Measurements from ENCODE around the gene GEMIN4.
"Not testable (repeated sequence)": the region's sequence is repeated elsewhere in the genome, so short reads cannot be mapped to it uniquely, and the experiment has no call there.

GEMIN4 gene

DNA sequence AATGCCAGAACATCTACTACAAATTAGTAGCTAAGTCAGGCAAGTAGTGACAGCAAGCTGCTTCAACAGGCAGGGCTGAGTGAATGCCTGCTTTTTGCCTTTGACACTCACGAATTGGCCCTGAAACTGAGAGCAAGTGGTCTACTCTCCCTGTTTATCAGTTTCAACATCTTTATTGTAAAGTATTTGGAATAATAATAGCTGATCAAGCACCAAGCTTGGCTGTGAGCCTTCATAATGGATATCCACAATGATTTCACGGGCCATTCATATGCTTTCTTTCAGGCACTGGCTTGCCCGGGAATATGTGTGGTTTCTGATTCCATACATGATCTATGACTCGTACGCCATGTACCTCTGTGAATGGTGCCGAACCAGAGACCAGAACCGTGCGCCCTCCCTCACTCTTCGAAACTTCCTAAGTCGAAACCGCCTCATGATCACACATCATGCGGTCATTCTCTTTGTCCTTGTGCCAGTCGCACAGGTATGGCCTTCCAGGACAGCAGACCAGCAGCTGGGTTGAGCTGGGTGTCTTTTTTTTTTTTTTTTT is 14.4 kb downstream of the GEMIN4 start:
- no peak for DNase-seq

DNA sequence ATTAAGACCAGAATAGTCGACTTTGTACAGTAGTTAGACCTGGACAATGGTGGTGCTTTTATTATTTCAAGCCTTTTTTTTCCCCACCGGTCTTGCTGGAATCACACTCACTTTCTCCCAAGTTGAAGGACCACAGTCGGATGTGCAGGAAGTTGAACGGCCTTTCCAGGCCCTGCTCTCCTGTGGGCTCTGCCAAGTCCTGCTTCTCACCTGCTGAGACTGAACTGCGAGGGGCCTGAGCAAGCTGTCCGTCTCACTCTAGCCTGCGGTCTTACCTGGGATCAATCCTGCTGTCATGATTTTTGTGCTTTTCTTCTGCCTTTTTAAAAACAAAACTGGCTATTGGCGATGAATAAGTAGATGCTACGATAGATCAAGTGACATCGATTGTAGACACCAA is 18.3 kb downstream of the GEMIN4 start:
- no peak for DNase-seq

DNA sequence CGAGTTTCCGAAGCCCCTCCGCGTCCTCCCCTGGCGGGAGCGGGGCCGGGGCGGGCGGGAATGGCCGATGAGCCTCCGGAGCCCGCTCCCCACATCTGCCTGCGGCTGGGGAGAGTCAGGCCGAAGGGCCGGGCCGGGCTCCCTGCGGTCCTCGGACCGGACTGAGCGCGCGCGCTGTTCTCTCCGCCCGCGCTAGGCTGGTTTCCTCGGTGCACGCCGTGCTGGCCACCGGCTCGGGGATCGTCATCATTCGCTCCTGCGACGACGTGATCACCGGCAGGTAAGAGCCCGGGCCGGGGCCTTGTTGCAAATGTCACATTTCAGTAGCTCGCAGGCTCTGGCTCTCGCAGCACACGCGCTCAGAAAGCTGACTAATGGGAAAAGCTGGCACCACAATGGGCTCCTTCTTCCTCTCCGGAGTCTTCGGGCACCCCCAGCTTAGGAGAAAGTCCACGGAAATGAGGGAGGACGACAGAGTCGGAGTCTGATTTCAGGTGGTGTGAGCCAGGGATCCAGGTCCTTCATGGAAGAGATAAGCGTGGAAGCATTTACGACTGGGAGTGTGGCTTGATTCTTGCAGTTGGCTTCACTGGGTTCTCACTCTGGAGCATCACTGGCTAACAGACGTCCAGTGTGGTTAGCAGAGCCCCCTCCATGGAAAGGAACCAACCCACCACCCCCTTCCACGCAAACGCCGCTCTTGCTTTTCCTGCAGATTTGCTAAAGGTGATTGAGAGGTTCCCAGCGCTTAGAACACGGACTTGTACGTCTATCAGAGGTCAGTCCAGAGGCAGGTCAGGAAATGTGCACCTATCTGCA is 19.0 kb downstream of the GEMIN4 start:
- DNase-seq = no peak

DNA sequence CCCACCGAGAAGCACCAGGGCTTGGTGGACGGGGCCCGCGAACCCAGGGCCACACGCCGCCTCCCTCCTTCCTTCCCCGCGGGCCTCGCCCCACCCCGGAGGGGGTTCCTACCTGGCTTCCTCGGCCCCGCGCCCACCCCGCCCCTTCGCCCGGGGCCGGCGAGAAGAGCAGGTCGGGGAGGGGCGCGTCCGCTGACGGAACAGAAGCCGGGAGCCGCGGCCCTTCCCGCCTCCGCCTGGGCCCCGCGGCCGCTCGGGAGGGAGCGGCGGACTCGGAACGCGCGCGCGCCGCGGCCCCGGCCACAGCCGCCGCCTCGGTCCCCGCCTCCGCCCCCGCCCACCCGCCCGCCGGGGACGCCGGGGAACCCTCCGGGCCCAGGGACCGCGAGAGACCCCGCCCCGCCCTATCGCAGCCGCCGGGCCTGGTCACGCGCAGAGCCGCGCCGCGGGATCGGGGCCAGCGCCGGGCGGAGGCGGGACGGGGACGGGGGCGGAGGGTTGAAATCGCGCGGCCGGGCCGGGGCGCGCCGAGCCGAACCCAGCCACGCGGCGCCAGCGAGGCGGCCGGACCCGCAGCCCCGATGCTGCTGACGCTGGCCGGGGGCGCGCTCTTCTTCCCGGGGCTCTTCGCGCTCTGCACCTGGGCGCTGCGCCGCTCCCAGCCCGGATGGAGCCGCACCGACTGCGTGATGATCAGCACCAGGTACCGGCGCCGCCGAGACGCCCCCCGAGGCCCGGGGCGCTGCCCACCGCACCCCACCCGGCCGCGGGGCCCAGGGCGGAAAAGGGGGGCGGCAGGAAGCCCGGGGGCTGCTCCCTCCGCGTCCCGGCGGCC is 19.8 kb downstream of the GEMIN4 start, which contains the start of gene TLCD3A:
Gene TLCD3A, plus strand, starts transcription at position 530 of the 835 bp plus-strand sequence. Its CDS starts 52 bp downstream, at position 582.
- no peak for DNase-seq

DNA sequence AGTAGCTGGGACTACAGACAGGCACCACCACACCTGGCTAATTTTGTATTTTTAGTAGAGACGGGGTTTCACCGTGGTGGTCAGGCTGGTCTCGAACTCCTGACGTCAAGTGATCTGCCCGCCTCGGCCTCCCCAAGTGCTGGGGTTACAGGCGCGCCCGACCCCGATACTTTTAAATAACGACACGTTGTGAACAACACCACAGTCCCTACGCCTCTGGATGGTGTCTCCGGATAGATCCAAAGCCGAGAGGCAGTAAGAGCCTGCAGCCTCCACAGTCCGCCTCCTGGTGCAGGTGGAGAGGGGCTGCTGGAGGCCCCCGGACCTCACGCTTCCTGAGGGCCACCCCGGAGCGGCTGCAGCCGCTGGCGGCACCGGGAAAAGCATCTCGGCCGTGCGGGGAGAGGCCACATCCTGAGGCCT is 20.4 kb downstream of the GEMIN4 start:
- DNase-seq = no peak

DNA sequence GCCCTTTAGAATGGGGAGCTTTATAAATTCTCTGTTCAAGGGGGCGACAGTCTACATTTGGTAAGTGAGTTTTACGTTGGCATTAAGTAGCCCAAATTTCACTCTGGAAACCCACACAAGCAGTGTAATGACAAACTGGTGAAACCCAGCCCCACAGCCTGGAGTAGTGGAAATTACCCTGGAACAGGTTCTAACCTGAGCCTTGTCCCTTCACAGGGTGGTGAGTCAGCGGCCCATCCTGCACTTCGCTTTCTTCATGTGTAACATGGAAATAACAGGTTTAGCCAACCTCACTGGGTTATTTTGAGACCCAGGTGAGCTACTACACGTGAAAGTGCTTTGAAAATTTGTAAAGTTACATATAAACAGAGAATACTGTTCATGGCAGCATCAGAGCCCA is 23.2 kb downstream of the GEMIN4 start:
- DNase-seq = no peak

- no peak for DNase-seq
Observed at GRCh38 chr17:726271-726919, 25.7 kb downstream of the GEMIN4 start.

GRCh38 chr17:725746-726145 is 26.3 kb downstream of the GEMIN4 start:
- DNase-seq = no peak

GRCh38 chr17:725084-725483 is 27.0 kb downstream of the GEMIN4 start:
- no peak for DNase-seq

- DNase-seq = no peak
Observed at GRCh38 chr17:721540-721937, 30.5 kb downstream of the GEMIN4 start.

DNA sequence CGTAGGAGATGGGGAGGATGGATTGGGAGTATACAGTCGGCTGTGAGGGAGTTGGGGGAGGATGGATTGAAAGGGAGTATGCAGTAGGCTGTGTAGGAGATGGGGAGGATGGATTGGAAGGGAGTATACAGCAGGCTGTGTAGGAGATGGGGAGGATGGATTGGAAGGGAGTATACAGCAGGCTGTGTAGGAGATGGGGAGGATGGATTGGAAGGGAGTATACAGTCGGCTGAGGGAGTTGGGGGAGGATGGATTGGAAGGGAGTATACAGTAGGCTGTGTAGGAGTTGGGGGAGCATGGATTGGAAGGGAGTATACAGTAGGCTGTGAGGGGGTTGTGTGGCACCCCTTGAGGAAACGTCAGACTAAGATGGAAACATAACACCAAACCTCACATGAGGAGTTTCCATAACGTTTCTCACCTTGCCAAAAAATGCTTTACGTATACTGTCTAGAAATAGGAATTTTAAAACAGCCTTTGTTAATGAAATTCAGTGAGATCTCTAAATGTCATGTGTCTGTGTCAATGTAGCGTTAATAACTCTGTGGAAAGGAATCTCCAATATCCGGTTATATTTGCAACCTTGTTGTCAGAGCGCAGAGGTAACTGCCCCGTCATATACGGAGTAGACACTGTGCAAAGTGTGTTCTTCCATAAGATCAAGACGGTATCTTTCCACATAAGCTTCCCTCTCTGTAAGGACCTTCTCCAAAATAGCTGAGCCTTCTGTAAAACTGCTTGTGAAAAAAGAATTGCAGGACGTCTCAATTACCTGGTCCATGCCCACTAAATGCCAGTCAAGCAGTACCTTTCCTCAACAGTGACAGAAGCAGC is 31.1 kb downstream of the GEMIN4 start:
- DNase-seq = no peak

DNA sequence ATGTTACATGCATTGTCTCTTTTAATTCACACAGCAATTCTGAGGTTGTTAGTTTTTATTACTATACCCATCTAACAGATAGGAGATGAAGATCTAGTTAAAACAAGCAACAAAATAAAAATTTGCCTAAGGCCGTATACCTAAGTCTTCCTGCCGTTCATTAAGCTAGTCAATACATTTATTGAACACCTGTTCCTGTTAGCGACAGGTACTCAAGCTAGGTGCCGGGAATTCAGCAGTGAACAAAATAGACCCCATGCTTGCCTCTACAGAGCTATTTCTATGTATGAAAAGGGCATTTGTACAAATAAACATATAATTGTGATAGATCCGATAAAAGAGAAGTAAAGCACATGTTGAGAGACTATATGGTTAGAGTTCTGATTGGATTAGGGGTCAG is 34.0 kb downstream of the GEMIN4 start:
- DNase-seq = no peak

GRCh38 chr17:708132-708531 is 43.9 kb downstream of the GEMIN4 start:
- no peak for DNase-seq

DNA sequence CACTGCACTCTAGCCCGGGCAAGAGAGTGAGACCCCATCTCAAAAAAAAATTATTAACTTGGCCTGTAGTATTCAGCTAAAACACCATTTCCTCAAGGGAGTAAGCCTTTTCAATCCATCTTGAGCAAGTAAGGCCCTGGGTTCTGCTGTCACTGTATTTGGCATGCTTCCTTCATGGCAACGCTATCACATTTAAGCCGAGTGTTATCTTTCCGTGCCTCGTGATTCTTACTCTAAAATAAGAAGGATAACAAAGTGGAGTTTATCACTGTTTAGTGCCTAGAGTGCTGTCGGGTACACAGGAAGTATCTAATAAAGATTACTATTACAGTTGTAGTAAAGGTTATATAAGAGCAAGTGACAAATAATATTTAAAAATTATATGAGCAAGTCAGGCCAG is 46.2 kb downstream of the GEMIN4 start:
- no peak for DNase-seq

- no peak for DNase-seq
Observed at GRCh38 chr17:705011-705410, 47.1 kb downstream of the GEMIN4 start.

GRCh38 chr17:704111-704864 is 47.8 kb downstream of the GEMIN4 start:
- no peak for DNase-seq

DNA sequence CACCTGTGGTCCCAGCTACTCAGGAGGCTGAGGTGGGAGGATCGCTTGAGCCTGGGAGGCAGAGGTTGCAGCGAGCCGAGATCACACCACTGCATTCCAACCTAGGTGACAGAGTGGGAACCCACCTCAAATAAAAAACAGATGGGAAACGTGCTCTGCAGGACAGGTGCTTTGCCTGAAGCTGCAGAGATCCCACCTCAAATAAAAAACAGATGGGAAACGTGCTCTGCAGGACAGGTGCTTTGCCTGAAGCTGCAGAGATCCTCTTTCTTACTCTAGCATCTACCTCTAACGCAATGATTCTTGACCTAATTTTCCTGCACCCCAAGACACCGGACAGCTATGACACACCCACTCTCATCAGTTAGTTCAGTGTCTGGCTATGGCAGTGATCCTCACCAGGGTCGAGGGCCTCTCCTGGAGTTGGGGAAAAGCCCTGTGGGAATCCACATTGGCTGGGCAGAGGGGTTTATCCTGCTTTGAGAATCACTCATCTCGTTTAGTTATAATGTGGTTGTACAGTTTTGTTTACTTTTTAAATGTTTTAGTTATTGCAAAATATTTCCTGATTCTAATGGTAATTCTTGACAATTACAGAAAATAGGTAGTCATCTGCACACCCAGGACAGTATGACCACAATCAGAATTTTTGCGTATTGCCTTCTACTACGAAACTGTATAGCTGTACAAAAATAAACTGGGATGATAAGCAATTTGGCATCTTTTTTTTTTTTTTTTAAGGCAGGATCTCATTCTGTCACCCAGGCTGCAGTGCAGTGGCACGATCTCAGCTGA is 48.8 kb downstream of the GEMIN4 start:
- no peak for DNase-seq

DNA sequence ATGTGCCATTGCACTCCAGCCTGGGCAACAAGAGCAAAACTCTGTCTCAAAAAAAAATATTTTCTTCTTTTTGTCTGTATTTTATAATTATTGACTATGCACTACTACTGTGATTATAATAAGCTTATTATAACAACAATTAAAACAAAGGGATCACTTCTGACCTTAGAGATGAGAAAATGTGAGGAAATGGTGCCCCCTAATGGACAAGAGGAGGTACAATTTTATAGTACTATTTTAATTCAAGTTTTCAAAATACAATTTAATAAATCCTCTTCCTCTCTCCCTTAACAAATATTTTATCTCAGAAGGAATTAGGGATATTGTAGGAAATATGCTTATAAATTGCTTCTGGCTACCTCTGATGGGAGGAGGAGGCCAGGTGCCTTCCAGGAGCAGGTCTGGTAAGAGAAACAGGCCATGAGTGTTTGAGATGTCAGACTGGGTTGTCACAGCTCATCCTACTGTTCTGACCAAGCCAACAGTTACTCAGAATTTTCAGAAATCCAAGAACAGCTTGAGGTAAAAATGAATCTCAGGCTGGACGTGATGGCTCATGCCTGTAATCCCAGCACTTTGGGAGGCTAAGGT is 51.5 kb downstream of the GEMIN4 start:
- DNase-seq = no peak

- no peak for DNase-seq
Observed at GRCh38 chr17:699345-699744, 52.7 kb downstream of the GEMIN4 start.

DNA sequence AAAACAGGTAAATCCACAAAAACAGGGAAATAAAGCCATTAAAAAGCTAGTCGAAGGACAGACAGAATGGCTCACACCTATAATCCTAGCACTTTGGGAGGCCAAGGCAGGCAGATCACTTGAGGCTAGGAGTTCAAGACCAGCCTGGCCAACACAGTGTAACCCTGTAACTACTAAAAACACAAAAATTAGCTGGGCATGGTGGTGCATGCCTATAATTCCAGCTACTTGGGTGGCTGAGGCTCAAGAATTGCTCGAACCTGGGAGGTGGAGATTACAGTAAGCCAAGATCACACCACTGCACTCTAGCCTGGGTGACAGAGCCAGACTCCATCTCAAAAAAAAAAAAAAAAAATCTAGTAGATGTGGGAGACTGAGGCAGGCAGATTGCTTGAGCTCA is 54.0 kb downstream of the GEMIN4 start:
- DNase-seq = not testable (repeated sequence)

All from activated CD4-positive, alpha-beta T cell treated with anti-CD3 and anti-CD28 coated beads for 1 hour (primary cell).